ENCODE data around the gene GJA3. TPM values are rescaled to one million over a fixed set of nuclear protein-coding genes. Genes with fewer than 3 reads are reported as not detected.

GJA3 gene
- polyA plus RNA-seq (2012; ENCODE audit: insufficient read depth, insufficient read length), result 4.6 TPM

- DNase-seq (ENCODE audit: low read depth, low spot score), result peak; percentile 55
- peak within 1 kb of the TSS; percentile 76 for H3K4me3 ChIP-seq (ENCODE audit: low read length)
Observed at GRCh38 chr13:20160306-20161274, at the start of gene GJA3. GJA3 (minus strand) TSS chr13:20161052; CDS start chr13:20143288, 17,764 bp downstream.

DNA sequence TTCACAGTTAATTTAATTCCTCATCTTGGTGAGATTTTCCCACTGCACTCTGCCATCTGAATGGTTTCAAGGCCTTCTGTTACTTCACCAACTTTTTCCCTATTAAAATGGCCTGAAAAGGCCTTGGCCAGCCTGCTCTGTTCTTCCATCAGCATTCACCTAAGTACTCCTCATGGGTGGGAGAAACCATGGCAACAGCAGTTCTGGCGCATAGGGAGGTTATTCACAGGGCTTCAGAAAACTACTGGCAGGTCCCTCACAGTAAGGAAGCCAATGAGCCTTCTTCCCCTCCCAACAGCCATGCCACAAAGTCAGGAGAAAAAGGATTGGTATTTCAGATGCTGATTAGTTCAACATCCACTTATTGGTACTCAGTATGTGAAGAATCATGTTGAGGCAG, 49.1 kb upstream of the GJA3 start:
- no peak overlapping the region for H3K4me3 ChIP-seq (ENCODE audit: low read length)
- no peak for DNase-seq (ENCODE audit: low read depth, low spot score)

- no peak overlapping the region for H3K4me3 ChIP-seq (ENCODE audit: low read length)
- DNase-seq (ENCODE audit: low read depth, low spot score), result no peak
Observed at GRCh38 chr13:20206698-20207235, 45.9 kb upstream of the GJA3 start.

GRCh38 chr13:20206065-20206697, 45.3 kb upstream of the GJA3 start:
- H3K4me3 ChIP-seq (ENCODE audit: low read length), result no peak overlapping the region
- no peak for DNase-seq (ENCODE audit: low read depth, low spot score)

DNA sequence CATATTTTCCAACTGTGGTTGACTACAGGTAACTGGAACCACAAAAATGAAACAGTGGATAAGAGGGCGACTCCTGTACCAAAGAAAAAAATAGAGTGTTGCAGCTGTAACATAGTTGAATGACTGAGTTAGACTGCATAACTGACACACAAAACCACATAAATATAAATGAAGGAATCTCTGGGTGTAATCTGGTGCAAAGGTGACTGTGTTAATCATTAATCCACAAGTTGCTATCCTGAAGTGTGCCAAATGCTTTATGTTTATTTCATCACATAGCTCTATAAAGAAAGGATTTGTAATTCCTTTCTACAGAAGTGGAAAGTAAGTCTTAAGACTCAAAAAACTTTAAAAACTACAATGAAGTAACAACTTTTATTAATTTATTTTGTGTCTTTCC, 37.9 kb upstream of the GJA3 start:
- no peak overlapping the region for H3K4me3 ChIP-seq (ENCODE audit: low read length)
- DNase-seq (ENCODE audit: low read depth, low spot score), result no peak

- H3K4me3 ChIP-seq (ENCODE audit: low read length), result no peak overlapping the region
- peak; percentile 49 for DNase-seq (ENCODE audit: low read depth, low spot score)
Observed at GRCh38 chr13:20197361-20197834, 36.5 kb upstream of the GJA3 start.

GRCh38 chr13:20195801-20196200, 34.9 kb upstream of the GJA3 start:
- no peak overlapping the region for H3K4me3 ChIP-seq (ENCODE audit: low read length)
- no peak for DNase-seq (ENCODE audit: low read depth, low spot score)

GRCh38 chr13:20193907-20194631, 33.2 kb upstream of the GJA3 start:
- peak; percentile 35 for DNase-seq (ENCODE audit: low read depth, low spot score)

GRCh38 chr13:20193162-20193906, 32.5 kb upstream of the GJA3 start:
- no peak for DNase-seq (ENCODE audit: low read depth, low spot score)
- H3K4me3 ChIP-seq (ENCODE audit: low read length), result peak overlapping the region; percentile 46

More at GRCh38 chr13:20193907-20194631, 33.2 kb upstream of the GJA3 start:
- H3K4me3 ChIP-seq (ENCODE audit: low read length), result peak overlapping the region; percentile 46

GRCh38 chr13:20192836-20193161, 31.9 kb upstream of the GJA3 start, which contains the start of gene GJB2:
GJB2 (minus strand) TSS chr13:20192938; CDS start chr13:20189581, 3,357 bp downstream.
- peak within 1 kb of the TSS; percentile 46 for H3K4me3 ChIP-seq (ENCODE audit: low read length)

GRCh38 chr13:20192158-20192835, 31.4 kb upstream of the GJA3 start:
- peak overlapping the region; percentile 46; the same call in 1 of the 2 replicates for H3K4me3 ChIP-seq (ENCODE audit: low read length)
- DNase-seq (ENCODE audit: low read depth, low spot score), result no peak

More at GRCh38 chr13:20192836-20193161, 31.9 kb upstream of the GJA3 start, which contains the start of gene GJB2:
- no peak for DNase-seq (ENCODE audit: low read depth, low spot score)

GRCh38 chr13:20191311-20192157, 30.7 kb upstream of the GJA3 start:
- no peak overlapping the region for H3K4me3 ChIP-seq (ENCODE audit: low read length)
- no peak for DNase-seq (ENCODE audit: low read depth, low spot score)

GRCh38 chr13:20190481-20191310, 29.8 kb upstream of the GJA3 start:
- H3K4me3 ChIP-seq (ENCODE audit: low read length), result no peak overlapping the region
- no peak for DNase-seq (ENCODE audit: low read depth, low spot score)

GRCh38 chr13:20190076-20190475, 29.2 kb upstream of the GJA3 start:
- no peak for DNase-seq (ENCODE audit: low read depth, low spot score)
- H3K4me3 ChIP-seq (ENCODE audit: low read length), result no peak overlapping the region

GRCh38 chr13:20188667-20189553, 28.1 kb upstream of the GJA3 start:
- H3K4me3 ChIP-seq (ENCODE audit: low read length), result no peak overlapping the region
- DNase-seq (ENCODE audit: low read depth, low spot score), result no peak

All from Jurkat, Clone E6-1 (cell line).